Mucosa of rectum (tissue), 2 donors: ENCODE measurements around the gene ADGRB2.

ENCODE experiments used
- H3K27ac ChIP-seq, 2 donors: one replicate each; pipeline ENCODE4 v1.7.0; 2013; ENCODE audit warnings: inconsistent platforms in 2 of 2, low read depth in 2 of 2, low read length in 2 of 2
- H3K27me3 ChIP-seq, 2 donors: one replicate each; pipeline ENCODE4 v1.7.0; 2013; ENCODE audit warnings: low read length in 2 of 2; ENCODE audit not compliant: control insufficient read depth in 2 of 2, insufficient read depth in 2 of 2
- H3K36me3 ChIP-seq, 2 donors: one replicate each; pipeline ENCODE4 v1.7.0; 2013; ENCODE audit warnings: low read length in 2 of 2; ENCODE audit not compliant: control insufficient read depth in 2 of 2, insufficient read depth in 2 of 2
- H3K4me1 ChIP-seq, 2 donors: one replicate each; pipeline ENCODE4 v1.7.0; 2013; ENCODE audit warnings: low read length in 2 of 2, mild to moderate bottlenecking in 1 of 2; ENCODE audit not compliant: control insufficient read depth in 2 of 2, insufficient read depth in 2 of 2
- H3K4me3 ChIP-seq, 2 donors: one replicate each; pipeline ENCODE4 v1.7.0; 2013; ENCODE audit warnings: low read length in 2 of 2
- H3K9ac ChIP-seq, 2 donors: one replicate each; pipeline ENCODE4 v1.7.0; 2013; ENCODE audit warnings: low read length in 2 of 2, low read depth in 1 of 2, mild to moderate bottlenecking in 1 of 2
- H3K9me3 ChIP-seq, 2 donors: one replicate each; pipeline ENCODE4 v1.7.0; 2013; ENCODE audit warnings: low read length in 2 of 2; ENCODE audit not compliant: control insufficient read depth in 2 of 2
- donor health status: healthy.
- donor health status: Normal muscosa, but diverticular disease.

The ADGRB2 gene

DNA sequence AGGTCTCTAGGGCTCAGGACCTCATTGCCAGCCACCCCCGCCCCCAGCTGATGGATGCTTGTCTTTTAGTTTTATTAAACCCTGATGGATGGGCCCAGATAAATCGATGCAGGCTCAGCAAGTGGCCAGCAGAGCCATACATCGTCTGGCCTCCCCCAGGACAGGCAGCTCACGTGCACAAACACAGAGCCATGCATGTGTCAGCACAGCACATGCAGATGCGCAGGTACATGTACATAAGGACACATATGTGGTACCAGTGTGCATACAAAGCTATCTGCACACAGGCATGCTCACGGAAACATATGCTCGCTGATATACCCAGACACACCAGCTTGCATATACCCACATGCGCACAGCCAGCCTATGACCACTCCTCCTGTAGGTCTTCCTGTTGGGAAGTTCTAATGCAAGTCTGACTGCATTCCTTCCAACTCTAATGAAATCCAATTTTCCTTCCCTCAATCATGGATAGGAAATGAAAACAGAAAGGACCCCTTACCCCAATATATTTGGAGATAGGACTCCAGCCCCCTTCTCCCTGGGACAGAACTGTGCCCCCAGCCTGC, 61.2 kb downstream of the ADGRB2 start:
- Histone ChIP-seq H3K27me3 (peaks cover 3 to 7% of the 10 kb centered on the region in 2 donors), H3K9ac (no peak overlapping the region), H3K27ac (peak overlapping the region; percentile 43 to 76), H3K36me3 (no peaks in the 10 kb centered on the region), H3K4me1 (peaks cover 21% of the 10 kb centered on the region in 2 donors), H3K4me3 (peak overlapping the region; percentile 49 to 63), H3K9me3 (no peaks in the 10 kb centered on the region)

DNA sequence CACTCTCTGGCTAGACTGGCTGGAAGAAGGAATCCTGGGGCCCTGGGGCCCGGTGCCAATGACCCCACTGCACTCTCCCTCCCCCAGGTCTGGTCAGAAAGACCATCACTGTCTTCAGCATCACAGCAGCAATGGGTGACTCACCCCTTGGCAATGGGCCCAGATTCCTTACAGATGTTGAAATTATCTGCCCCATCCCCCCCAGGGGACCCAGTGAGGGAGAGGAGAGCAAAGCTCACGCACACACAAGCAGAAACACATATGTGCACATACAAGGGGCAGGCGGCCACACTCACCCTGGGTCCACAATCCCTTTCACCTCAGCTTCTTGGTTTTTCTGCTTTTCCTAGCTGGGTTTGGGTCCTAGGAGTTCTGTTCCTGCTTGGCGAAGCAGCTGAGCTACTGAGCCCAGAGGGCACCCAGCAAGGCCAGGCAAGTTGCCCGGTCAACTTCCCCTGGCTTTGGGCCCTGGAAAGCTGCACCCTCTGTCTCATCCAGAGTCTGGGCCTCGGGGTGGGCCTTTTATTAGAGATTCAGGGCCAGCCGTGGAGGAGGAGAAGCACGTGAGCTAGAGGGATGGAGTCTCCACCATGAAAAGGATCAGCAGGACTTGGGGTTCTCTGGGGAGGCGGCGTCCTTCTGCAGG, 62.9 kb downstream of the ADGRB2 start:
- Histone ChIP-seq H3K27ac (peak overlapping the region; percentile 52 to 70), H3K36me3 (peaks cover 2 to 3% of the 10 kb centered on the region in 2 donors), H3K9me3 (no peaks in the 10 kb centered on the region), H3K4me3 (no peak overlapping the region), H3K9ac (no peak overlapping the region), H3K4me1 (peaks cover 21% of the 10 kb centered on the region in 2 donors), H3K27me3 (peaks cover 3 to 7% of the 10 kb centered on the region in 2 donors)

DNA sequence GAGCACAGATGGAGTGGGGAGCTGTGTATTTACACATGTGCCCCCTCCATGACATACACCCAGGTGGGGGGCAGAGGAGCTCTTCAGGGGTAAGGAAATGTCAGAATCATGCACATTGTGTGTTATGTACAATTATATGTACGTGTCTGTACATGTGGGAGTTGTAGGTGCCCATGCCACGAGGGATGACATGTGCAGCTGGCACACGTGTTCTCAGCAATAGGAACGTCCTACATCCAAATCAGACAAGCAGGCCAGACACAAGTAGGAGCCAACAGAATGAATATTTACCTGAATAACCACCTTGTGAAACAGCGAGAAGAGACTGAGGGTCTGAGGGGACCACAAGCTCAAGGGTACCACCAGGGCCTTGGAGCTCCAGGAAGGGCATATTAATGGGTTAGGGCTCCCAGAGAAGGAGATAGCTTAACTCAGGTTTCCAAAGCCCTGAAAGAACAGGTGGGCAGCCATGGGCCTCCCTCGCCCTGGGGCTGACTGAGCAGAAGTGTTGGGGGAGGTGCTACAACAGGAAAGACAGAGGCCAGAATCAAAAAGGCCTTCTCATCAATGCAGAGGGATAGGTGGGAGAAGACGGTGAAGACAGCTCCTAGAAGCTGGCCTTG, 63.6 kb downstream of the ADGRB2 start:
- peaks cover 2 to 7% of the 10 kb centered on the region in 2 donors for H3K27me3 ChIP-seq
- H3K4me1 ChIP-seq, result peaks cover 20 to 21% of the 10 kb centered on the region in 2 donors
- H3K4me3 ChIP-seq, result no peak overlapping the region
- no peak overlapping the region for H3K9ac ChIP-seq
- H3K27ac ChIP-seq, result peak overlapping the region; percentile 30 to 70
- H3K9me3 ChIP-seq, result no peaks in the 10 kb centered on the region
- peaks cover 2 to 3% of the 10 kb centered on the region in 2 donors for H3K36me3 ChIP-seq

DNA sequence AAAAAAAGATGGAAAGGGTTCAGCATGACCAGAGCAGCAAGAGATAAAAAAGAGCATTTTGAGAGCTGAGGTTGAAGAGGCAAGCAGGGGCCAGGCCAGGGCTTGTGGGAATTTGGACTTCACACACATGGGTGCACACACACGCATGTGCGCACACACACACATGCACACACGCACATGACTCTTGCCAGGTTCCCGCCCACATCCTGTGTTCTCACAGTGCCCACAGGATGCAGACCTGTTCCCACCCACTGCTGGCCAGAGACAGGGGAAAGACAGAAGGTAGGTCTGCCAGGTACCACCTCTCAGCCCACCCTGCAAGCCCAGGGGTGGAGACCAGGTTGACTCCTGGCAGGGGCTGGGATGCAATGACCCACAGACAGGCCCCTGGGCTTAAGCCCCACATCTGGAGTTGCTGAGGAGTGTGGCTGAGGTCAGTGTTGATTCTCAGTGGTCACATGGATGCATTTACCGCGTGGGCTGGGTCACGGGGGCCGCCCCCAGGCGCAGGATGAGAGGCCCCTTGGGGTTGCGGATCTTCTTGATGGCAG, 64.7 kb downstream of the ADGRB2 start:
- Histone ChIP-seq H3K27ac (no peak overlapping the region), H3K27me3 (peaks cover 0 to 1% of the 10 kb centered on the region in 2 donors), H3K4me3 (no peak overlapping the region), H3K36me3 (peaks cover 2 to 3% of the 10 kb centered on the region in 2 donors), H3K4me1 (peaks cover 8 to 13% of the 10 kb centered on the region in 2 donors), H3K9me3 (no peaks in the 10 kb centered on the region), H3K9ac (no peak overlapping the region)

DNA sequence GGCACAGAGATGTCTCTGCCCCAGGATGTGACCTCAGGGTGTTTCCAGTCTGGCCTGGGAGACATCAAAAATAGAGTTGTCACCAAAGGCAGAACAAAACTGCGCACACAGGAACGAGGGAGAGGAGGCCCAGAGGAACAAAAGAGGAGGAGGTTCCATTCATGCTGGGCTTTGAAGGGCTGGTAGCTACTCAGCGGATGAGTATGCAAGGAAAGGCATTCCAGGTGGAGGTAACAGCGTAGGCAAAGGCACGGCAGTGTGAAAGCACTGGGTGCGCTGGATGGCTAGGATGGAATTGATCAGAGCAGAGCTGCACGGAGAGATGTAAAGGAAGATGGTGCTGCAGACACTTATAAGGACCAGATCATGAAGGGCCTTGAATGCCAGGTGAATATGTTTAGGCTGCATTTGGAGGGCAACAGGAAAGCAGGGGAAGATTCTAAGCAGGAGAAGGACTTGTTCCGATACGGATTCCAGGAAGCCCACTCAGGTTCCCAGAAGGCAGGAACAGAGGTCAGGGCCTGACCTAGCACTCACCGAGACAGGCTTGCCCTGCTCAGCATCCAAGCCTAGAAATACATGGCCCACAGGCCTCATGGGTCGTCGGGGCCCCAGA, 66.7 kb downstream of the ADGRB2 start:
- H3K27ac ChIP-seq, result no peak overlapping the region
- peaks cover 2 to 3% of the 10 kb centered on the region in 2 donors for H3K36me3 ChIP-seq
- no peaks in the 10 kb centered on the region for H3K27me3 ChIP-seq
- H3K4me3 ChIP-seq, result no peak overlapping the region
- no peaks in the 10 kb centered on the region for H3K9me3 ChIP-seq
- H3K4me1 ChIP-seq, result peaks cover 7 to 8% of the 10 kb centered on the region in 2 donors
- H3K9ac ChIP-seq, result no peak overlapping the region

DNA sequence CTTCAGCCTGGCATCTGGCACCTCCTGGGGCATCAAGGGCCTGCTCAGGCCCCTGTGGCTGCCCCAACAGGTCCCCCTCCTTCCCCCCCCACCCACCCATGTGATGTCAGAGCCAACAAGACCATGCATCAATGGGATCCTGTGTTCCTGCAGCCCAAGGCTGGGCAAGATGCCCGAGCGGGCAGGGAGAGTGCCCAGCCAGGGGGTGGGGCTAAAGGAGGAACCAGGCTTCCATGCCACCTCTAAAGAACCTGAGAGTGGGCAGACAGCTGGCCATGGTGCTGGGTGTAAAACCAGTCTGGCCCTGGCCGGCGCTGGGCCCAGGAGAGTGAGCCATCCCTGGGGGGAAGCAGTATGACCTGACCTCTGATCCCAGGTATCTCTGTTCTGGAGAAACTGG, 67.9 kb downstream of the ADGRB2 start:
- peaks cover 2 to 3% of the 10 kb centered on the region in 2 donors for H3K36me3 ChIP-seq
- H3K4me3 ChIP-seq, result no peak overlapping the region
- no peaks in the 10 kb centered on the region for H3K27me3 ChIP-seq
- H3K9me3 ChIP-seq, result no peaks in the 10 kb centered on the region
- peaks cover 7 to 8% of the 10 kb centered on the region in 2 donors for H3K4me1 ChIP-seq
- no peak overlapping the region for H3K27ac ChIP-seq
- H3K9ac ChIP-seq, result no peak overlapping the region

DNA sequence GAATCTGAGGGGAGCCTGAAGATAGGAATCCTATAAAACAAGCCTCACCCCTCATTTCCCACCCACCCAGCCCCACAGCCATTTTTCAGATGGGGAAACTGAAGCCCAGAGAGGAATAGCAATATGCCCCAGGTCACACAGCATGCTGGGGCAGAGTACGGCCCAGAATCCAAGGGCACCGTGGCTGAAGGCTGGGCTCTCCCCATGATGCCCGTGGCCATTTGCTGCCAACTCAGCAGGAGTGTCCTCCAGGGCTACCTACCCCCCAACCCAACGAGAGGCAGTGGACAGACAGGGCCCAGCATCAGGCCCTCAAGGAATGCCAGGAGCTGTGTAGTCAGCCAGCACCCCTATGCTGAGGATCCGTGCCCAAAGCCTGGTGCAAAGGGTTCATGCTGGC, 68.8 kb downstream of the ADGRB2 start:
- no peak overlapping the region for H3K4me3 ChIP-seq
- no peak overlapping the region for H3K27ac ChIP-seq
- peaks cover 2 to 3% of the 10 kb centered on the region in 2 donors for H3K36me3 ChIP-seq

DNA sequence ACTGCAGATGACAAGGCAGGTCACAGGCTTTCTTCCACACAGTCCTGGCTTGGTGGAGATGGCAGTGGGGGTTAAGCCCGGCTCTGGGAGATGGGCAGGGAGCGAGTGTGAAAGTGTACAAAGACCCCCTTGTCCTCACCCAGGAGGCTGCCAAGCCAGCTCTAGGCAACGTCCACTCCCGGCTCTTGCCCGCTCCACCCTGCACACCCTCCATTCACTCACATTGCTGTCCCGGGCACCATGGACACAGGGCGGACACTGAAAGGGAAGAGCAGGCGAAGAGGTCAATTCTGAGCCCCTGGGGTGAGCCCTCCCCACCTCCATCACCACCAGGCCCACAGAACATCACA, 69.2 kb downstream of the ADGRB2 start:
- no peaks in the 10 kb centered on the region for H3K9me3 ChIP-seq
- peaks cover 2 to 3% of the 10 kb centered on the region in 2 donors for H3K36me3 ChIP-seq
- peaks cover 0 to 4% of the 10 kb centered on the region in 2 donors for H3K4me1 ChIP-seq
- H3K27ac ChIP-seq, result no peak overlapping the region
- no peak overlapping the region for H3K9ac ChIP-seq
- no peak overlapping the region for H3K4me3 ChIP-seq
- no peaks in the 10 kb centered on the region for H3K27me3 ChIP-seq

More for the DNA sequence above, 68.8 kb downstream of the ADGRB2 start:
- peaks cover 0 to 4% of the 10 kb centered on the region in 2 donors for H3K4me1 ChIP-seq
- no peak overlapping the region for H3K9ac ChIP-seq
- no peaks in the 10 kb centered on the region for H3K9me3 ChIP-seq
- H3K27me3 ChIP-seq, result no peaks in the 10 kb centered on the region

DNA sequence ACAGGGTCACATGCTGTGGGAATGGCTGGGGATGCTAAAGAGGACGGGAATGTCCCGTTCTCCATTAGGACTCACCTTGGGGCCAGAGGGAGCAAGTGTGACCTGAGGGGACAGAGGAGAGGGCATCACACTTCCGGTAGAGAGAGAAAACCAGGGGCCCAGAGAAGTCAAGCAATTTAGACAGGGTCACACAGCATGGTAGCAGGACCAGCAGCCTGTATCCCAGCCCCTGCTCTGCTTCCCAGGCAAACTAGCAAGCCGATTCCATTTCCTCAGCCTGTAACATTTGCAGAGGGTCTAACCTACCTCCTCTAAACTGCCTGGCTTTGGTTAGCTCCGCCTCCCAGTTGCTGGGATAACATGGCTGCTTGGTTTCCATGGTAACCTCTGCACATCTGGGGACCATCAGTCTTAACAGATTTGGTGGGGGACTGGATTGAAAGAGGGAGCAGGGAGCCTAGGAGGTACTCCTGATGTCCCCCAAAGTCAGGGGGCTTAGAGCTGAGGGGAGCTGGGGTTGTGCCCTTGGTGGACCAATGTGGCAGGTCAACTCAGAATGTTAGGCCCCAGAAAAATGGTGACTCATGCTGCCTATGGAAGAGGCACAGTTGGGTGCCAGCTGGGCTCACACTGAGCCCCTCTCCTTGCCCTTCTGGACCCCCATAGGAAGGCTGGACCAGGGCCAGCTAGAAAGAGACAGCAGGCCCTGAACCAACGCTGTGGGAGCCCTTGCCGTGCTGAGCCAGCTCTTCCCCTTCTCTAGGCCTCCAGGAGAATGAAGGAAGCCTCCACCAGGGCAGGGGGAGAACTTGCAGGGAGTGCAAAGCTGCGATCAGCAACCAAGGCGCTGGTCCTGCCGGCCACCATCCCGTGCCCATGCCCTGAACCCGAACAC, 69.8 kb downstream of the ADGRB2 start:
- no peak overlapping the region for H3K4me3 ChIP-seq
- no peak overlapping the region for H3K27ac ChIP-seq
- H3K9me3 ChIP-seq, result no peaks in the 10 kb centered on the region
- H3K27me3 ChIP-seq, result no peaks in the 10 kb centered on the region
- H3K36me3 ChIP-seq, result peaks cover 2 to 3% of the 10 kb centered on the region in 2 donors
- no peaks in the 10 kb centered on the region for H3K4me1 ChIP-seq
- no peak overlapping the region for H3K9ac ChIP-seq
